GM12875 (cell line): Measurements from ENCODE around the gene FBXO15.

Experiments
- H3K4me3 ChIP-seq: one replicate; pipeline ENCODE4 v1.5.1; 2011; ENCODE audit warnings: low read depth, low read length, control low read depth
- TF ChIP-seq, protein P1 (sequence below): IDR thresholded peaks from 2 replicates; pipeline ENCODE4 v1.5.1; 2011; ENCODE audit warnings: low read depth, mild to moderate bottlenecking, control low read depth, inconsistent platforms, low read length, moderate library complexity, borderline replicate concordance; ENCODE audit not compliant: insufficient read depth

The FBXO15 gene

DNA sequence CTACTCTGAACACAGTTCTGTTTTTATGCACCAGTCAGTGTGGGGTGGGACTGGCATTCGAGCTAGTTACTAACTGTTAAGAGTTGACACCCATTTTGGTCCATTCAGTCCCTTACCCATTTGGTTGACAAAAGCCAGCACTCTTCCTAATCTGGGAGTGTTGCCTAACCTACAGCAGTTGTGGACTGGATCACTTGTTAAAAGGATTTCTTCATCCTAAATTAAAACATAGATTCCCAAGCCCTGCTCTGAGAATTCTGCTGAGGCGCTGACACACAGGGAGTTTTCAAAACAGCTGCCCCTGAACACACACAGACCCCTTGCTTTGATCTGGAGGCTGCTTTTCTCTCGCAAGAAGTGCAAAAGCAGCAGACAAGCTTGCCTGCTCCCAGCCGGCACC is 7.1 kb upstream of the FBXO15 start:
- H3K4me3 ChIP-seq, result no peak overlapping the region
- TF ChIP-seq, protein P1, sequence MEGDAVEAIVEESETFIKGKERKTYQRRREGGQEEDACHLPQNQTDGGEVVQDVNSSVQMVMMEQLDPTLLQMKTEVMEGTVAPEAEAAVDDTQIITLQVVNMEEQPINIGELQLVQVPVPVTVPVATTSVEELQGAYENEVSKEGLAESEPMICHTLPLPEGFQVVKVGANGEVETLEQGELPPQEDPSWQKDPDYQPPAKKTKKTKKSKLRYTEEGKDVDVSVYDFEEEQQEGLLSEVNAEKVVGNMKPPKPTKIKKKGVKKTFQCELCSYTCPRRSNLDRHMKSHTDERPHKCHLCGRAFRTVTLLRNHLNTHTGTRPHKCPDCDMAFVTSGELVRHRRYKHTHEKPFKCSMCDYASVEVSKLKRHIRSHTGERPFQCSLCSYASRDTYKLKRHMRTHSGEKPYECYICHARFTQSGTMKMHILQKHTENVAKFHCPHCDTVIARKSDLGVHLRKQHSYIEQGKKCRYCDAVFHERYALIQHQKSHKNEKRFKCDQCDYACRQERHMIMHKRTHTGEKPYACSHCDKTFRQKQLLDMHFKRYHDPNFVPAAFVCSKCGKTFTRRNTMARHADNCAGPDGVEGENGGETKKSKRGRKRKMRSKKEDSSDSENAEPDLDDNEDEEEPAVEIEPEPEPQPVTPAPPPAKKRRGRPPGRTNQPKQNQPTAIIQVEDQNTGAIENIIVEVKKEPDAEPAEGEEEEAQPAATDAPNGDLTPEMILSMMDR, result no peak

DNA sequence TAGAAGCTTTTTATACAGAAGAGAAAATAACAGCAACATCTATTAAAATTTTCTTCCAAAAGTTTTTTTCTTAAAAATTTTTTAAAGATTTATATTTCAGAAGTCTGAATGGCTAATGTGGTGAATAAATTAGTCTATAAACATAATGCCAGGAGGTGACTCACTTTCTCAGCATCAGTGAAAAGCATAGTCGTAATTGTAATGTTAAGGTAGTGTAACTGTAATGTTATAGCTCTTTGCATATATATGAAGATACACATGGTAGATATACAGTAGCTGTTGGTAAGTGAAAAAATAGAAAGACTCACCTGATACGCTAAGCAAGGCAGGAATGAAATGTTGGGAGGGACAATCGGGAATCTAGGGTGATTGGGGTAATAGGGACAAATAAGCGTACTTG is 6.2 kb upstream of the FBXO15 start:
- no peak overlapping the region for H3K4me3 ChIP-seq
- TF ChIP-seq, protein P1, result no peak

DNA sequence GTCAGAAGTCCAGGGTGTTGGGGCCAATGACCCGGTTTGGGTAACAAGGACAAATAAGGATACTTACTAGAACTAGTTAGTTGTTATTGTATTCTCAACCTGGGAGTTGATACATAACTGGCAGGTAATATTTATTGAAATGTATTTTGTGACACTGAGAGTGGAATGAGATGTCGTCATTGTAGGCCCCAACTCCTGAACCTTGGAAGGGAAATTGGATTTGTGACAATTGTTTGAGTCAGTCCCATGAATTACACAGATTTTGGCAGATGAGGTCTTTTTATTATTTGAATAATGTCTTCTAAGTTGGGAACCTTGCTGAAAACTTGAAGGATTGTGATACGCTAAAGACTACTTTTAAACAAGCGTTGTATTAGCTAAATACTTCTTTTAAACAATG is 5.7 kb upstream of the FBXO15 start:
- H3K4me3 ChIP-seq, result no peak overlapping the region
- TF ChIP-seq, protein P1, result no peak

DNA sequence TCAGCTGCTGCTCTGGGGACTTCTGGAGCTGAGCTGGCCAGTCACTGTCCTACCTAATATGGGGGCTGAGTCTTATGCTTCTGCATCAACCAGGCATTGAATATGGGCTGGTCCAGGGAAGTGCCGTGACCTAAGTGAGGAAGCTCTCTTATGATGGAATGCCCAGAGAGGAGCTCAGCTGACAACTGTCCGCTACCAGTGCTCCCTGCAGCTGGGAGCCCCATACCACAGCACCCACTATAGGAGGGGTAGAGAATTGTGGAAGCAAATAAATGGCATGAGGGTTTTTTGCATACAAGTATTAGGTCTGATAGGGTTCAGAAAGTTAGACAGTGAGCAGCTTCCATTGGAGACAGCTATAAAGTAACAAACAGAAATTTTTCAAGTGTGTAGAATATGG is 5.2 kb upstream of the FBXO15 start:
- TF ChIP-seq, protein P1, result no peak

DNA sequence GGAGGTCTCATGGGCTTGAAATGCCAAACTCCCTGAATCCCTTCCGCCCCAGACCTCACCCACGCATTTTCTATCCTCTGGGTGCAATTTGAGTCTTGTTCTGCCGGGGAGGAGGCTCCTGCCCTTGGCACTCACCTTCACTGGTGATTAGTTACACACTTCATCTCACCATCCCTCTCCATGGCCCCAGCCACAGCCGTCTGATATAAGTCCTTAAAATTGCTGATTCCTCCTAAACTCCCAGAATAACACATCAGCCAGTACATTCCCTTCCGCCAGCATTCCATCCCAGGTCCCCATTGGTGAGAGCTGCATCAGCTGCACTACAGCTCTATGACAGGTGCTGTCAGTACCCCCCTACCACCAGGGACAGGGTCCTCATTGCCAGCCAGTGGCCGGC is 4.6 kb upstream of the FBXO15 start:
- TF ChIP-seq, protein P1, result no peak
- H3K4me3 ChIP-seq, result no peak overlapping the region

More for the DNA sequence above, 5.2 kb upstream of the FBXO15 start:
- no peak overlapping the region for H3K4me3 ChIP-seq

DNA sequence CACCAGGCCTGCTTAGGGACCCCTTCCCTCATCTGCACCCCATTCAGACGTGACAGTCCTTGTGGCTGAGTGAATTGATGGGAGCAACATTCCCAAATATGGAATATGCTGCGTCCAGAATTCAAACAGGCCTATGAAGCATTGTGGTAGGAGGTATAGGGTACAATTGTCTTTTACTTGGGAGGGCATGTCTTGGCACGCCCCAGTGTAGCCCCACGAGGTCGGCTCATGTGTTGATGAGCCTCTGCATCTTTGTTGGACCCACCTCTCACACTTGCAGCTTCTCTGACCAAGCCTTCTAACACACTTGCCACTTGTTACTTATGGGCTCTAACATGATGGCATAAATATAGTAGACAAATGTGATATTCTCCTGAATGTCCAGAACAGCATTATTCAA is 2.2 kb upstream of the FBXO15 start:
- H3K4me3 ChIP-seq, result peak overlapping the region; percentile 36
- TF ChIP-seq, protein P1, result no peak

DNA sequence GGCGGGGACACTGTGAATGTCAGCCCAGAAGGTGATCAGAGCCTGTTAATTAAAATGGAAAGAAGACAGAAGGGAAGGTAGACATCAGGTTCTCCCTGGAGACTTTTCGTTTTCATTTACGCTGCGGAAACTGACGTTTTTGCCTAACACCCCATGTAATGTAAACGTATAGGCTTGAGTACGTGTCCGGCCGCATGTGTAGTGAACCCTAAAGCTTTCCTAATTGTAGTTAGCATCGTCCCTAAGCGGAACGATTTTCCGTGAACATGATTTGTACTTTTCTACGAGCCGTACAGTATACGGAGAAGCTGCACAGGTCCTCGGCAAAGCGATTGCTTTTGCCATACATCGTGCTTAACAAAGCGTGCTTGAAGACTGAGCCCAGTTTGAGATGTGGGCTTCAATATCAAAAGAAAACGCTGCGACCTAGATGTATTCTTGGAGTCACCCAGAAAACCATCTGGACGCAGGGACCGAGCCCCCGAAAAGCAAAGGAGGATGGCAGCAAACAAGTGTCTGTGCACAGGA is 973 bp upstream of the FBXO15 start:
- TF ChIP-seq, protein P1, result no peak
- H3K4me3 ChIP-seq, result peak overlapping the region; percentile 52
